ENCODE measurements around the gene COL5A1. TPM values are rescaled to one million over a fixed set of nuclear protein-coding genes. Genes with fewer than 3 reads are reported as not detected.

COL5A1 gene
- total RNA-seq, 4 donors from 2014 or later = 4.0 to 12.8 (median 6.3) TPM

- H3K9me3 ChIP-seq = no peaks in the 10 kb centered on the region
- peaks cover 0 to 81% (median 0%) of the 10 kb centered on the region in 3 donors for H3K36me3 ChIP-seq
- H3K27me3 ChIP-seq = no peaks in the 10 kb centered on the region
- H3K27ac ChIP-seq = no peak overlapping the region
- no peak for DNase-seq
- intact Hi-C loops (cut with DNase I) = no loop called here
- no peak overlapping the region for H3K4me3 ChIP-seq
- H3K4me1 ChIP-seq = peaks cover 0 to 9% (median 0%) of the 10 kb centered on the region in 3 donors
- TF ChIP-seq, protein P1, sequence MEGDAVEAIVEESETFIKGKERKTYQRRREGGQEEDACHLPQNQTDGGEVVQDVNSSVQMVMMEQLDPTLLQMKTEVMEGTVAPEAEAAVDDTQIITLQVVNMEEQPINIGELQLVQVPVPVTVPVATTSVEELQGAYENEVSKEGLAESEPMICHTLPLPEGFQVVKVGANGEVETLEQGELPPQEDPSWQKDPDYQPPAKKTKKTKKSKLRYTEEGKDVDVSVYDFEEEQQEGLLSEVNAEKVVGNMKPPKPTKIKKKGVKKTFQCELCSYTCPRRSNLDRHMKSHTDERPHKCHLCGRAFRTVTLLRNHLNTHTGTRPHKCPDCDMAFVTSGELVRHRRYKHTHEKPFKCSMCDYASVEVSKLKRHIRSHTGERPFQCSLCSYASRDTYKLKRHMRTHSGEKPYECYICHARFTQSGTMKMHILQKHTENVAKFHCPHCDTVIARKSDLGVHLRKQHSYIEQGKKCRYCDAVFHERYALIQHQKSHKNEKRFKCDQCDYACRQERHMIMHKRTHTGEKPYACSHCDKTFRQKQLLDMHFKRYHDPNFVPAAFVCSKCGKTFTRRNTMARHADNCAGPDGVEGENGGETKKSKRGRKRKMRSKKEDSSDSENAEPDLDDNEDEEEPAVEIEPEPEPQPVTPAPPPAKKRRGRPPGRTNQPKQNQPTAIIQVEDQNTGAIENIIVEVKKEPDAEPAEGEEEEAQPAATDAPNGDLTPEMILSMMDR (IDR thresholded peaks at IDR 0.05) = no peak
- no peak for TF ChIP-seq POLR2A (IDR thresholded peaks at IDR 0.05)
- 81 to 95% methylated on average over 7 to 16 of the region's 23 CpGs for WGBS, 2 donors
These were observed 183.0 kb downstream of the COL5A1 start for GRCh38 chr9:134824583-134824982.

GRCh38 chr9:134825025-134825424 lies 183.4 kb downstream of the COL5A1 start:
- H3K27ac ChIP-seq = no peak overlapping the region
- no peak overlapping the region for H3K4me3 ChIP-seq
- no peak for DNase-seq
- H3K27me3 ChIP-seq = no peaks in the 10 kb centered on the region
- intact Hi-C loops (cut with DNase I) = no loop called here
- no peaks in the 10 kb centered on the region for H3K9me3 ChIP-seq
- whole genome bisulfite sequencing, 2 donors = 32 to 81% methylated on average over 7 to 9 of the region's 10 CpGs
- TF ChIP-seq POLR2A (IDR thresholded peaks at IDR 0.05) = no peak
- TF ChIP-seq, protein P1 (IDR thresholded peaks at IDR 0.05) = no peak
- H3K36me3 ChIP-seq = peaks cover 0 to 81% (median 0%) of the 10 kb centered on the region in 3 donors
- H3K4me1 ChIP-seq = peaks cover 0 to 9% (median 0%) of the 10 kb centered on the region in 3 donors

DNA sequence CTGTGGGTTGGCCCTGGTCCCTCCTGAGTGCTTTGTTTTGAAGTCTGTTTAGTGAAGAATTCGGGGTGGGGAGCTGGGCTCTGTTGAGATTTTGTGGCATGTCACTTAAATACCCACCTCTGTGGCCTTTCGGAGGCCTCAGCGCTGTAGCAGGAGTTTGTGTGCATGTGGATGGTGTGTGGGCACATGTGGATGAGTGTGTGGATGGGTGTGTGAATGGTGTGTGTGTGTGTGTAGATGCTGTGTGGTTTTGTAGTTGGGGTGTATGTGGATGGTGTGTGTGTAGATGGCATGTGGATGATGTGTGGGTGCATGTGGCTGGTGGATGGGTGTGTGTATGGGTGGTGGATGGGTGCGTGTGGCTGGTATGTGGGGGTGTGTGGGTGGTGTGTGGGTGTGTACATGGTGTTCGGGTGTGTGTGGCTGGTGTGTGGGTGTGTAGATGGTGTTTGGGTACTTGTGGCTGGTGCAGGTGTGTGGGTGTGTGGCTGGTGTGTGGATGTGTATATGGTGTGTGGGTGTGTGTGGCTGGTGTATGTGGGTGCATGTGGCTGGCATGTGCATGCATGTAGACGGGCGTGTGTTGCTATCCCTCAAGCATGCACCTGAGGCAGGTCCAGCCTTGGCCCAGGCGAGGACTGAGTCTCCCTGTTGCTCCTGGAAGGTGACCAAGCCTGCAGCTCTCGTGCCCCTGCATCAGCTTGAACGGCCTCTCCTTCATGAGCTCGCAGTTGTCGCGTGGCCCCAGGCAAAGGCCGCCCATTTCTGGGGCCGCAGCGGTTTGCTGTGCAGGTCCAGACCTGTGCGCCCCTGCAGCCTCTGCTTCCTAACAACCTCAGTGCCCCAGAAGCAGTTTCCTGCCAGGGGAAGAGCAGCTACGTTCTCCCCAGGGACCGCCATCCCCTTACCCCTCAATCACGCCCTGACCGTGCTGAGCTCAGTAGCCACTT lies 185.0 kb downstream of the COL5A1 start:
- H3K9me3 ChIP-seq = no peaks in the 10 kb centered on the region
- intact Hi-C loops (cut with DNase I) = no loop called here
- TF ChIP-seq, protein P1 (IDR thresholded peaks at IDR 0.05) = no peak
- TF ChIP-seq POLR2A (IDR thresholded peaks at IDR 0.05) = no peak
- H3K4me1 ChIP-seq = peaks cover 0 to 9% (median 0%) of the 10 kb centered on the region in 3 donors
- 43 to 53% methylated on average over 7 to 12 of the region's 21 CpGs for WGBS, 2 donors
- H3K4me3 ChIP-seq = no peak overlapping the region
- peaks cover 0 to 75% (median 0%) of the 10 kb centered on the region in 3 donors for H3K36me3 ChIP-seq
- no peak overlapping the region for H3K27ac ChIP-seq
- DNase-seq = no peak
- no peaks in the 10 kb centered on the region for H3K27me3 ChIP-seq

- no peaks in the 10 kb centered on the region for H3K9me3 ChIP-seq
- TF ChIP-seq, protein P1 (IDR thresholded peaks at IDR 0.05) = no peak
- TF ChIP-seq POLR2A (IDR thresholded peaks at IDR 0.05) = no peak
- DNase-seq = no peak
- H3K27ac ChIP-seq = no peak overlapping the region
- 43 to 80% methylated on average over 1 to 2 of the region's 19 CpGs for WGBS, 2 donors
- peaks cover 0 to 9% (median 0%) of the 10 kb centered on the region in 3 donors for H3K4me1 ChIP-seq
- H3K4me3 ChIP-seq = no peak overlapping the region
- peaks cover 0 to 75% (median 0%) of the 10 kb centered on the region in 3 donors for H3K36me3 ChIP-seq
- intact Hi-C loops (cut with DNase I) = no loop called here
- no peaks in the 10 kb centered on the region for H3K27me3 ChIP-seq
These were observed 186.0 kb downstream of the COL5A1 start for GRCh38 chr9:134827559-134827958.

GRCh38 chr9:134827993-134828392 lies 186.4 kb downstream of the COL5A1 start:
- Histone ChIP-seq H3K4me3 (no peak overlapping the region), H3K27me3 (no peaks in the 10 kb centered on the region), H3K36me3 (peaks cover 0 to 71% (median 0%) of the 10 kb centered on the region in 3 donors), H3K9me3 (no peaks in the 10 kb centered on the region), H3K4me1 (peaks cover 0 to 9% (median 0%) of the 10 kb centered on the region in 3 donors), H3K27ac (no peak overlapping the region)
- 90 to 92% methylated on average over 2 to 4 of the region's 12 CpGs for WGBS, 2 donors
- TF ChIP-seq POLR2A (IDR thresholded peaks at IDR 0.05) = no peak
- TF ChIP-seq, protein P1 (IDR thresholded peaks at IDR 0.05) = no peak
- intact Hi-C loops (cut with DNase I) = no loop called here
- DNase-seq = no peak

Data from esophagus squamous epithelium (tissue), 5 donors.